GM19043 (cell line): ENCODE data around the gene MYH11.
"Not testable (repeated sequence)": the region's sequence is repeated elsewhere in the genome, so short reads cannot be mapped to it uniquely, and the experiment has no call there.

Experiments used
- ATAC-seq: cut with Tn5 transposase; IDR thresholded peaks from one replicate; pipeline ENCODE4 v1.9.1; 2021; ENCODE audit warnings: low read depth; ENCODE audit not compliant: unreplicated experiment

The MYH11 gene

DNA sequence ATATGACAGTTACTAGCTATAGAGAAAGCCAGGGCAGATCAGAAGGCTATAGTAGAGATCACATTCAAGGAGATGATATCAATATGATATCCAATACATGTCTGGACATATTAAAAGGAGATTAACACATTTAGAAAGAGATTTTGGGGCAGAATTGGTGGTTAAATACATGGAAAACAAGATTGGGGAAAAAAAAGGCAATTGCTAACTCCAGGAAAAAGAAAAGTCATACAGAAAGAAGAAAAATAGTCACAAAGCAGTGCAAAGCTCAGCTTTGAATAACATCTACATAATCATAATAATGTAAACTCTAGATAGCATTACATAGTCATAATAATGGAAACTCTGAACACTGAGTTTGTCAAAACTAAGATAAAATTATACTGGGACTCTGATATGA lies 40.6 kb downstream of the MYH11 start:
- ATAC-seq, result no peak

- ATAC-seq, result not testable (repeated sequence)
These were observed 44.5 kb downstream of the MYH11 start for GRCh38 chr16:15812401-15812750.

GRCh38 chr16:15811481-15812400 lies 45.1 kb downstream of the MYH11 start:
- ATAC-seq, result no peak

DNA sequence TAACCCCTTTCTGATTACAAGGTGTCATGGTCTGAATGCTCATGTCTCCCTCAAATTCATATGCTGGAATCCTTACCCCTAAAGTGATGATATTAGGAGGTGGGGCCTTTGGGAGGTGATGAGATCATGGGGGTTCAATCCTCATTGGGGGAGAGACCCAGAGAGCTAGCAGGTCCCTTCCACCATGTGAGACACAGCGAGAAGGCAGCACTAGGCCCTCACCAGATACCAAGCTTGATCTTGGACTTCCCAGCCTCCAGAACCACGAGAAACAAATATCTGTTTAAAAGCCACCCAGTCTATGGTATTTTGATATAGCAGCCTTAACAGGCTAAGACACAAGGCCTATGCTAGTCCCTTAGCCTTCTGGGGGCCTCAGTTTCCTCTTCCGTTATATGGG lies 45.9 kb downstream of the MYH11 start:
- no peak for ATAC-seq

- no peak for ATAC-seq
These were observed 46.4 kb downstream of the MYH11 start for GRCh38 chr16:15810411-15810810.

DNA sequence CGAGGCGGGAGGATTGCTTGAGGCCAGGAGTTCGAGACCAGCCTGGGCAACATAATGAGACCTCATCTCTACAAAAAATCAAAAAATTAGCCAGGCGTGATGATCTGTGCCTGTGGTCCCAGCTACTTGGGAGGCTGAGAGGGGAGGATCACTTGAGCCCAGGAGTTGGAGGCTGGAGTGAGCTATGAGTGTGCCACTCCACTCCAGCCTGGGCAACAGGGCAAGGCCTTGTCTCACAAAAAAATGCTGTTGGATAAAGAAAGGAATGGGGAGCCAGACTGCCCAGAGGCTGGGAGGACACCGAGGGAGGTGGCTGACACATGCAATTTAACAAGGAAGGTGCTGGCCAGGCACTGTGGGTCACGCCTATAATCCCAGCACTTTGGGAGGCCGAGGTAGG lies 47.5 kb downstream of the MYH11 start:
- not testable (repeated sequence) for ATAC-seq

- ATAC-seq, result no peak
These were observed 48.8 kb downstream of the MYH11 start for GRCh38 chr16:15808071-15808470.

DNA sequence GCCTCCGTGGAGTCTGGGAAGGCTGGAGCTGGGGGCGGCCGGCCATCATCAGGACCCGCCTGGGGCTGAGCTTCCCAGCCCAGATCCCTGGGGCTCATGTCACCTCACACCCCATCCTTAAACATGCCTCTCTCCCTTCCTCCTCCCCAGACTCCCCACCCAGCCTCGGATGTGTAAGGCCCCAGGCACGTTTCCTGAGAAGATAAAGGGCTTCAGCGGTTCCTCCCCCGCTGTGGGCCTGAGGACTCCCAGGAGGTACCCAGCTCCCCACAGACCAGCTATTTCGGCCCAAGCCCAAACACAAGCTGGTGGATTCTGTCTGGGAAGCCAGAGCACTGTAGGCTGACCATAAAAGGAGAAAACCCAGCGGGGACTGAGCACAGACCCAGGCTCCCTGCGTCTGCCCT lies 49.2 kb downstream of the MYH11 start:
- ATAC-seq, result no peak

DNA sequence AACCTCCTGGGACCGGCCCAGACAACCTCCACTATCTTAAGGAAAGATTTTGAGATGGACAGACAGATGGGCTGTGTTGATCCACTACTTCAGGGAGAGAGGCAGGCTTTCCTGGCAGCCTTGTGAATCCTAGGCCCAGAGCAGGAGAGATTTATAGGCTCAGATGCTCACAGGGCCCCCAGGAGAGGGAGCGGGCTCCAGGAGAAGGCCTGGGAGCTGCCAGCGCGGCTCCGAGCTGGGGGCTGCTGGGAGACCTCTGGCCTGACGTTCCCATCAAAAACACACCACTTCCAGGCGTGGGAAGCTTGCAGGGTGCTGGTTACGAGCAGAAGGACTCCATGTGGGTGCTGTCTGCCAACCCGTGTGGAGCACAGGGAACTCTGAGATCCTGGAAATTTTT lies 53.2 kb downstream of the MYH11 start:
- no peak for ATAC-seq

DNA sequence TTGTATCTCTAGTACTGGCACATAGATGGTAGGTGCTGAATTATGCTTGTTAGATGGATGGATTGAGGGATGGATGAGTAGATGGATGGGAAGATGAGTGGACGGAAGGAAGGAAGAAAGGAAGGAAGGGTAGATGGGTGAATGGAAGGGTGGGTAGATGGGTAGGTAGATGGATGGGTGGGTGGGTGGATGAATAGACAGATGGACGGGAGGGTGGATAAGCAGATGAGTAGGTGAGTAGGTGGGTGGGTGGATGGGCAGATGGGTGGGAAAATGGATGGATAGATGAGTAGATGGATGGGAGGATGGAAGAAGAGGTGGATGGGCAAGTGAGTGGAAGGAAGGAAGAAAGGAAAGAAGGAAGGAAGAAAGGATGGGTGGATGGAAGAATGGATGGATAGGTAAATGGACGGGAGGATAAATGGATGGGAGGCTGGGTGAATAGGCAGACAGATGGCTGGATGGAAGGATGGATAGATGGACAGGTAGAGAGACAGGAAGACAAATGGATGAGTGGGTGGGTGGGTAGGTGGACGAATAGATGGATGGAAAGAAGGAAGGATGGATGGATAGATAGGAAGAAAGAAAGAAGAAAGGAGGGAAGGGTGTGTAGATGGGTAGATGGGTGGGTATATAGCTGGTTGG lies 56.9 kb downstream of the MYH11 start:
- no peak for ATAC-seq

GRCh38 chr16:15798671-15799070 lies 58.2 kb downstream of the MYH11 start:
- no peak for ATAC-seq

DNA sequence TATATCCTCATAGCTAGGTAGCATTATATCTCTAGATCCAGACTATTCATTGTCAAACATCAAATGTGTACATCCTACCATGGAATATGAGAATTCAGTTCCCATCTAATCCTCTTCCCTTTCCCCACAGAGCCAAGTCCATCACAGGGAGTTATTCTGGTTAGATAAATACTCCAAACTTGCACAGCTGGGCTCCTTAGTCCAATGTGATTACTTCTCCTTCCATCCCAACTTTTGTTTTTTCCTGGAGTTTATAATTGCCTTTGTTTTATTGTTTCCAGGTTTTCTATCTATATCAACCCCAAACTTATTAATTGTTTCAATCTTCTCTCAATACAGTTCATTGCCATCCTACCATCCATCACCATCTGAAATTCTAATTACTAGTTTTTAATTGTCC lies 59.9 kb downstream of the MYH11 start:
- no peak for ATAC-seq

- no peak for ATAC-seq
These were observed 61.2 kb downstream of the MYH11 start for GRCh38 chr16:15795615-15796014.

GRCh38 chr16:15792563-15792971 lies 64.3 kb downstream of the MYH11 start:
- ATAC-seq, result no peak

GRCh38 chr16:15790458-15790857 lies 66.4 kb downstream of the MYH11 start:
- no peak for ATAC-seq

DNA sequence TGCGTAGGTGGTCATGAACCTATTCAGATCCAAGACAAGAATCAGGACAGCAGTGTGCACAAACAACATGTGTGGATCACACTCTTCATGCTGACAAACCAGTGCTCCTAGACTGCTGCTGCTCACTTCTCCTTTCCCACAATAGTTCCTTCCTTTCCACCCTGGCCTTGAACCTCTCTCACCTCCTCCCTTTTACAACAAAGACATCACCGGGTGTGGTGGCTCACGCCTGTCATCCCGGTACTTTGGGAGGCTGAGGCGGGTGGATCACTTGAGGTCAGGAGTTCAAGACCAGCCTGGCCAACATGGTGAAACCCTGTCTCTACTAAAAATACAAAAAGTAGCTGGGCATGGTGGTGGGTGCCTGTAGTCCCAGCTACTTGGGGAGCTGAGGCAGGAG lies 67.0 kb downstream of the MYH11 start:
- ATAC-seq, result not testable (repeated sequence)

DNA sequence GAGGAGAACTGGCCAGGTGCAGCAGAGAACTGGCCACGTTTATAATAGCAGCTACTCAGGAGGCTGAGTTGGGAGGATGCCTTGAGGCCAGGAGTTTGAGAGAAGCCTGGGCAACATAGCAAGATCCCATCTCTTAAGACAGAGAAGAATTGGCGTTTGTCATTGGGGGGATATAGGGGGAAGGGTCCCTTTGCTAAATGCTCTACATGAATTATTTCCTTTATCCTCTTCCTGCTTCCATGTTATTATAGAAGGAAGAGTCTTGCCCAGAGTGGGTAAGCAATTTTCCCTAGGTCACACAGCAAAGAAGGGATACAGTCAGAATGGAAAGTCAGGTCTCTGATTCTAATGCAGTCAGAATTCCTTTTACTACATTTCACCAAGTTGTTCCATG lies 68.0 kb downstream of the MYH11 start:
- ATAC-seq, result no peak

DNA sequence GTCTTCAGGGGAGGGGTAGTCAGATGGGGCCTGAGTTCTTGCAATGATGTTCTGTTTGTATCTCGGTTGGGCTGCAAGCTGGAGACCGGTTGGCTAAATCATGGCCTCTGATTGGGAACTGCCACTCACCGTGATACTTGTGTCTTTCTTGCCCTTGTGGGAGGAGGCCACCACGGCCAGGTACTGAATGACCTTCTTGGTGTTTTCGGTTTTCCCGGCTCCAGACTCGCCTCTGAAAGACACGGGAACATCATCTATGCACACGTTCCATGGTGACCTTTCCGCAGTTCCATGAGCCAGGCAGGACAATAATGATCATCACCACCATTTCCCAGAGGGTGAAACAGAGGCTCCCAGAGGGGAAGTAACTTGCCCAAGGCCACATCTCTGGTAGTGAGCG lies 70.3 kb downstream of the MYH11 start:
- ATAC-seq, result no peak

DNA sequence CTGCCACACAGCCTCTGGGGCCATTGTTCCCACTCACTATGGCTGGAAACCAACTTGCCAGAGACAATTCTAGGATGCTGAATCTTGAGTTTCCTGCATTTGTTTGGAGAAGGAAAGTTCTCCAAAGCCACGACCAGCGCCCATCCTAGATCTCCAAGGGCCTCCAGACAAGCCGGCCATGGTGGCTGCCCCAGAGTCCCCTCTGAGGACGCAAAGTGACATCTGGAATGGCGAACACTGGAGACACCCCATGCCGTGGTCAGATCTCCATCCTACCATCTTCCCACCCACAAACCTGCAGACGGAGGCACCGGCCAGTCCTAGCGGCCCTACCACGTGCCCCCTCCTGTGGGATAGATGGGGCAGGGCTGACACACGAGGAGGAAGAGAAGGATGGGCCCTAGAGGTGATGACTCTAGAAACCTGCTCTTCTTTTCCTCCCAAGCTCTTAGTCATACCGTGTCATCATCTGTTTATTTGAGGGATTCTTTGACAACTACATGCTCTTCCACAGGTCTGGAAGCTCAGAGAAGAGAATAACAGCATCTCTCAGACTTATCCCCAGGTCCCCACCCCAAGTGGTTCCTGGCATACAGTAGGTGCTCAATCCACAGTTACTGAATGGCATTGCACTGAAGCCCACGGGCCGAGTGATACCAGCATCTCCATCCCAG lies 71.3 kb downstream of the MYH11 start:
- no peak for ATAC-seq

GRCh38 chr16:15783985-15784384 lies 72.8 kb downstream of the MYH11 start:
- no peak for ATAC-seq

- no peak for ATAC-seq
These were observed 74.1 kb downstream of the MYH11 start for GRCh38 chr16:15782573-15783365.
